ENCODE results near the gene STEEP1.
A peak's percentile ranks its signal among the peaks of the same experiment; 100 is the strongest.

The STEEP1 gene

GRCh38 chrX:119565107-119565663 is at the start of gene STEEP1:
Gene STEEP1 (minus strand): TSS chrX:119565409. CDS start chrX:119565355, 54 bp downstream.
- peak; percentile 91 for DNase-seq

GRCh38 chrX:119614776-119615175 is 49.6 kb upstream of the STEEP1 start:
- DNase-seq, result no peak

- DNase-seq, result no peak
These were observed 41.8 kb upstream of the STEEP1 start for GRCh38 chrX:119607018-119607389.

- DNase-seq, result peak; percentile 91
These were observed 41.2 kb upstream of the STEEP1 start, which contains the start of gene NKRF for GRCh38 chrX:119606280-119607017. Gene NKRF (minus strand): TSS chrX:119606424.

- DNase-seq, result peak; percentile 56
These were observed 40.5 kb upstream of the STEEP1 start for GRCh38 chrX:119605464-119606279.

GRCh38 chrX:119604766-119605463 is 39.7 kb upstream of the STEEP1 start:
- no peak for DNase-seq

GRCh38 chrX:119602701-119603255 is 37.6 kb upstream of the STEEP1 start:
- DNase-seq, result no peak

GRCh38 chrX:119589810-119590209 is 24.6 kb upstream of the STEEP1 start:
- DNase-seq, result no peak

- no peak for DNase-seq
These were observed 18.3 kb upstream of the STEEP1 start for GRCh38 chrX:119583431-119584059.

- DNase-seq, result no peak
These were observed 14.2 kb upstream of the STEEP1 start for GRCh38 chrX:119579414-119579813.

GRCh38 chrX:119574394-119575266 is 9.4 kb upstream of the STEEP1 start, which contains the start of gene UBE2A:
Gene UBE2A (plus strand): TSS chrX:119574563. CDS start chrX:119574712, 149 bp downstream.
- DNase-seq, result peak; percentile 91

GRCh38 chrX:119573840-119574393 is 8.7 kb upstream of the STEEP1 start:
- DNase-seq, result no peak

- DNase-seq, result no peak
These were observed 8.0 kb upstream of the STEEP1 start for GRCh38 chrX:119573222-119573621.

- DNase-seq, result no peak
These were observed 5.2 kb upstream of the STEEP1 start for GRCh38 chrX:119570351-119570835.

GRCh38 chrX:119552508-119552907 is 12.7 kb downstream of the STEEP1 start:
- no peak for DNase-seq

GRCh38 chrX:119549327-119550016 is 15.7 kb downstream of the STEEP1 start:
- DNase-seq, result no peak

- no peak for DNase-seq
These were observed 24.0 kb downstream of the STEEP1 start for GRCh38 chrX:119541188-119541587.

- DNase-seq, result no peak
These were observed 25.3 kb downstream of the STEEP1 start for GRCh38 chrX:119539872-119540271.

GRCh38 chrX:119537487-119537886 is 27.7 kb downstream of the STEEP1 start:
- no peak for DNase-seq
